Right cardiac atrium (tissue), 5 donors: ENCODE results near the gene KSR1. TPM values are rescaled to one million over a fixed set of nuclear protein-coding genes. Genes with fewer than 3 reads are reported as not detected.

Experiments
- ATAC-seq, 2 donors: fragments of 200-7000 bp; cut with Tn5 transposase; one replicate each; pipeline versions ENCODE4 v1.8.0 to v1.9.1; 2020; ENCODE audit warnings: moderate library complexity in 2 of 2, mild to moderate bottlenecking in 1 of 2
- DNase-seq, 3 donors: peaks; one replicate each; pipeline ENCODE4 v3.0.0-alpha.2; 2020
- H3K27ac ChIP-seq: one replicate; pipeline ENCODE4 v1.5.1; 2013; ENCODE audit warnings: mild to moderate bottlenecking, low read length, control low read depth, moderate library complexity
- H3K27me3 ChIP-seq: one replicate; pipeline ENCODE4 v1.6.1; 2013; ENCODE audit not compliant: control insufficient read depth, insufficient read depth
- H3K4me1 ChIP-seq: one replicate; pipeline ENCODE4 v1.6.1; 2013; ENCODE audit warnings: low read length; ENCODE audit not compliant: control insufficient read depth, insufficient read depth
- H3K4me3 ChIP-seq: one replicate; pipeline ENCODE4 v1.5.1; 2013; ENCODE audit warnings: low read length, control low read depth
- H3K9me3 ChIP-seq: one replicate; pipeline ENCODE4 v1.6.1; 2013; ENCODE audit warnings: low read length; ENCODE audit not compliant: control insufficient read depth
- WGBS: extraction: QIAGEN DNeasy Blood & Tissue Kit; methylation state at CpG from one replicate; pipeline ENCODE4 v1.1.7; 2013; 5-methylcytosine and 5-hydroxymethylcytosine counted together
- intact Hi-C, 4 donors: fragments of 100-400 bp; cut with DNase I; formaldehyde crosslinking; loops; one replicate each; pipeline versions ENCODE4 v1.11.0 to v1.14.0; 2022 to 2023
- polyA plus RNA-seq: library from polyadenylated mRNA; stranded (reverse); fragments of 200-250 nt; gene quantifications from one replicate; pipeline ENCODE4 v1.2.3, GENCODE V29; 2013
- total RNA-seq, 4 donors: library from RNA; stranded (reverse); fragmentation: NEBNext Ultra II Directional; extraction: Animal tissue kit (Norgen Biotek cat#: 25700); gene quantifications; one replicate each; pipeline ENCODE4 v1.2.1, GENCODE V29; 2021
- donor health status: healthy with polysubstance abuse.
- donor health status: DM: no; HTN: yes; CAD: no.
- donor health status: DM: no; HTN: no; CAD: no.
- donor health status: DM: no; HTN: yes; CAD: no; lungs with severe emphysema.
- donor health status: DM: yes; HTN: yes; CAD: no.

Gene KSR1
- total and polyA plus RNA-seq, 5 donors = 8.7 to 22.7 (median 13.1) TPM

DNA sequence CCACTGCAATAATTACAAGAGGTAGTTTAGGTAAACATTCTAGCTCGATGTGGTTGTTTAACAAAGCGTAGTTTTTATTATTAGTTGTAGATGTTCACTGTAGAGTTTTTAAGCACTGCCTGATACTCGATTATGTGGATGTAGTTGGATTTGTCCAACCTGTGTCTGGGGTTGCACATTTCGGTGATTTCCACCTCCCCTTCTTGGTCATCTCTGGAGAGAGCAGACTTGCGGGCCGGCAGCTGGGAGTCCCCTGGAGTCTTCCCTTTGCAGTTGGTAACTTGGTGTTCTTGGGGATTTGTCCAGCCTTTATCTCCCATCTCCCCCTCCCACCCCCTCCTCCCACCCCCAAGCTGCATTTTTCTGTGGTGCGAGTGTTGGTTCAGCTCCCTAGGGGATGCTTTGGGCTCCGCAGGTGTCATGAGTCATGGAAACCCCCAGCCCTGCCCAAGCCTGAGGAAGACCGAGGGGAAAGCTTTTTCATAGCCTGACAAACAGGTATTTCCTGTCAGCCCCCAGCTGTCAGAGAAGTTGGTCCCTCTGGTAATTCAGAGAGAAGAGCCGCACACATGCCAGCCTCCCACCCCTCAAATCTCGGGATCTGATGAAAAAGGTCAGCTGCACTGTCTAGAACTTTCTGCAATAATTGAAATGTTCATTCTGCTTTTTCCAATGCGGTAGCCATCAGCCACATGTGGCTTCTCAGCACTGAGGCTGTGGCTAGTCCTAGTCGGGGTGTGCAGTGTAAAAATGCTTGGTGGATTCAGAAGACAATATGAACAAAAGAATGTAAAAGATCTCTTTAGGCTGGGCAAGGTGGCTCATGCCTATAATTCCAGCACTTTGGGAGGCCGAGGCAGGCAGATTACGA, 50.3 kb downstream of the KSR1 start:
- 81% methylated on average over 15 of the region's 15 CpGs for WGBS
- Histone ChIP-seq H3K9me3 (no peaks in the 10 kb centered on the region), H3K27ac (no peak overlapping the region), H3K4me3 (no peak overlapping the region), H3K4me1 (peaks cover 3% of the 10 kb centered on the region), H3K27me3 (no peaks in the 10 kb centered on the region)
- ATAC-seq (no peak), DNase-seq (no peak)
- intact Hi-C loops = no loop called here

DNA sequence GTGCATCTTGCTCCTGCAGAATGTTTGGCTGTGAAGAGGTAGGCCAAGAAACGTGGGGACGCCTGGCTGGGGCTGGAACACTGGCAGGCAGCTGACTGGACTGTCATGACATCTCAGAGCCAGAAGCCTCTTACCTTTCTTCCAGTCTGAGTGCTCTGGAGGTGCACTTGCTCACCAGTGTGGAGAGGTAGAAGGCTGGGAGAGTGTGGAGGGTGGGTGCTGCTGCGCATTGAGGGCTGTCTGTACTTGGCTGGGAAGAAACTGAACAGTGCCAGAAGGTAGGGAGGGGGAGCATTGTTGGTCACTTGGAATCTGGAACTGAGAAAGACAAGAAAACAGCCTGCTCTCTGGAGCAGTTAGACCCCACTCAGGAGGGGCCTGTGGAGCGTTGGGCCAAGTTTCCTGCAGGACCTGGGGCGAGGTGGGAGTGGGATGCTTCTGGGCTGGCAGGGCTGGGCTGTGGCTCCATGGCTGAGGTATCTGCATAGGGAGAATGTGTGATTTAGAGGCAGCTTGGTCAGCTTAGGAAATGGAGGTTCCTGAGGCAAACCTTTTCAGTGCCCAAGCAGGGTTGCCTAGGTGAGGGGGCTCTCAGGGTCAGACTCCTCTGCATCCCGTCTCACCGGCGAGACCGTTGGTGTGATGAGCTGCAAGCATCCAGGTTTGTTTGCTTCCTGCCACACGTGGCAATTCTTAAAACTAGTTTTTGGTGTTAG, 55.1 kb downstream of the KSR1 start:
- Histone ChIP-seq H3K4me1 (no peaks in the 10 kb centered on the region), H3K27me3 (no peaks in the 10 kb centered on the region), H3K4me3 (no peak overlapping the region), H3K9me3 (no peaks in the 10 kb centered on the region), H3K27ac (no peak overlapping the region)
- 78% methylated on average over 10 of the region's 10 CpGs for WGBS
- ATAC-seq (peak; percentile 42 to 62), DNase-seq (no peak)
- intact Hi-C loops = no loop called here

DNA sequence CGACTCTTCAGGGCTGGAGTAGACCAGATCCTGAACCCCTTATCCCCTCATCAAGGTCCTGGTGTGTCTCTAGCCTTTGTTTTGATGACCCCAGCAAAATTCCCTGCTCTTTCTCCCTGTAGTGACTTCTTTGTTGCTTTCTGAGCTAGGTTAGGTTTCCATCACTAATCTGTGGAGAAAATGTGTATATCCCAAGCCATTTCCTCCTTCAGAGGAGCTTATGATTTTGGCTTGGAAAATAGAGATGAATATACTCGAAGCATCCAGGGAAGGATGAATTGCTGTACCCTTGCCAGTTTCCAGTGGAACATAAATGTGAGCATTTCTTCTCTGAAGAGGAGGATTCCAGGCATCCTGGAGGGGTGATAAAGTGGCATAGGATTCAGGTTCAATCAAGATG, 55.8 kb downstream of the KSR1 start:
- no peak overlapping the region for H3K27ac ChIP-seq
- H3K4me3 ChIP-seq = no peak overlapping the region
- intact Hi-C loops = no loop called here
- H3K4me1 ChIP-seq = no peaks in the 10 kb centered on the region
- H3K27me3 ChIP-seq = no peaks in the 10 kb centered on the region
- DNase-seq (no peak), ATAC-seq (no peak)
- H3K9me3 ChIP-seq = no peaks in the 10 kb centered on the region
- WGBS = 53% methylated on average over 2 of the region's 2 CpGs

DNA sequence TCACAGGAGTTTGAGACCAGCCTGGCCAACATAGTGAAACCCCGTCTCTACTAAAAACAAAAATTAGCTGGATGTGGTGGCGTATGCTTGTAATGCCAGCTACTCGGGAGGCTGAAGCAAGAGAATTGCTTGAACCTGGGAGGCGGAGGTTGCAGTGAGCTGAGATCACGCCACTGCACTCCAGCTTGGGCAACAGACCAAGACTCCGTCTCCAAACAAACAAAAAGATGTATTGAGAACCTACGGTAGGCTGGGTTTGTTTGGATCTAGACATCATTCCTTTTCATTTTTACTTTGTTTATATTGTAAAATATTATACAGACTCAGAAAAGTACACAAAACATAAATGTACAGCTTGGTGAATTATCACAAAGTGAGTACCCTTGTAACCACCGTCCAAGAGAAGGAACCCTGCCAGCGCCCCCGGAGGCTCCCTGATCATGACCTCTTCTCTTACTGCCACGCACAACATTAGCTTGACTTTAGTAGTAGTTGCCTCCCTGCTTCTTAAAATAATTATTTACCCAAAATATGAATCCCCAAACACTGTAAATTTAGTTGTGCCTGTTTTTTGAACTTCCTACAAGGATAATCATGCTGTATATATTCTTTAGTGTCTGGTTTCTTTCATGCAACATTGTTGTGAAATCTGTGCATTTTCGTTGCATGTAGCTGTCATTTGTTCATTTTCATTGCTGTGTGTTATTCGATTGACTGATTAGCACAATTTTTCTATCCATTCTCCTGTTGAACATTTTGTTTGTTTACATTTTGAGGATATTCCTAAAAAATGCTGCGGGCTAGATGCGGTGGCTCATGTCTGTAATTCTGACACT, 56.5 kb downstream of the KSR1 start:
- intact Hi-C loops = no loop called here
- H3K27ac ChIP-seq = no peak overlapping the region
- DNase-seq (no peak), ATAC-seq (no peak)
- WGBS = 87% methylated on average over 15 of the region's 15 CpGs
- H3K4me1 ChIP-seq = no peaks in the 10 kb centered on the region
- no peaks in the 10 kb centered on the region for H3K9me3 ChIP-seq
- H3K4me3 ChIP-seq = no peak overlapping the region
- no peaks in the 10 kb centered on the region for H3K27me3 ChIP-seq

DNA sequence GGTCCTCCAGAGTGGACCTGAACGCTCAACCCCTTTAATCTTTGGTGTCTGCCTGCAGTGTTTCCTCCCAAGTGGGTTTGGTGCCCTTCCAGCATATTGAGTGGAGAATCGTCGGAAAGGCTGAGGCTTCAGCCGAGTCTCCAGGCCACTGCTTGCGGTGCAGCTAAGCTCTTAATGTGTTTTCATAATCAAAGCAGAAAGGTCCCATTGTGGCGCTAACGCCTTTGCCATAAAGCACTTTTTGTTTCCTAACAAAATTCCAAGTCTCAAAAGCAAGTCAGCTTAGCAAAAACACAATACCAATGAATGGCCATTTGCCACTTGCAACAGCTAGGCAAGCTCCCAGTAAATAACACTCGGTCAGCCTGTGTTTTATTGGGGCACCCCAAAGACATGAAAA, 57.6 kb downstream of the KSR1 start:
- Histone ChIP-seq H3K9me3 (no peaks in the 10 kb centered on the region), H3K4me3 (no peak overlapping the region), H3K27ac (no peak overlapping the region), H3K4me1 (no peaks in the 10 kb centered on the region), H3K27me3 (no peaks in the 10 kb centered on the region)
- 77% methylated on average over 8 of the region's 8 CpGs for WGBS
- intact Hi-C loops = no loop called here
- no peak for ATAC-seq
- DNase-seq = no peak

DNA sequence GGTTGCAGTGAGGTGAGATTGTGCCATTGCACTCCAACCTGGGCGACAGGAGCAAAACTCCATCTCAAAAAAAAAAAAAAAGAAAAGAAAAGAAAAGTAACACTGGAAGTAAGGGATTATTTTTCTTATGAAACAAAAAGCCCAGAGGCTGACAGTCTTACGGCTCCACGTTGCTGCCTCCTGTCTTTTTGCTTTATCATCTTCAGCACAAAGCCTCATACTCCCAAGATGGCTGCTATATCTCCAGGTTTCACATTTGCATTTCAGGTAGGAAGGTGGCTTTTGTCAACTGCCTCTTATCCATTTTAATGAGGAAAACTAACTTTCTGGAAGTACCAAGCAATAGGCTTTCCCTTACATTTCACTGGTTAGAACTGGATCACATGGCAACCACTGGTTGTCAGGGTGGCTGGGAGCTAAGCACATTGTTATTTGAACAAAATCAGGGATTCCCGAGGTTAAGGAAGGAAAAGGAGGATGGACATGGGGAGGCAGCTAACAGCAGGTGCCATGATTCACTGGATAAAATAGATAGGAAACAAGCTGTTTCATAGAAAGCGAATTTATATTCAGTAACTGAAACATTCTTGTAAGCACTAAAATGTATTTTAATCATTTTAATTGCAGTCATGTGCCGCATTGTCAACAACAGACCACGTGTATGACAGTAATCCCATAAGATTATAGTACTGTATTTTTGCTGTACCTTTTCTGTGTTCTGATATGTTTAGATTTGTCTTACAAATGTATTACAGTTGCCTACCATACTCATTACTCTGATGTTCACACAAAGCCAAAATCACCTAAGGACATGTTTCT, 58.6 kb downstream of the KSR1 start:
- WGBS = 91% methylated on average over 7 of the region's 7 CpGs
- Histone ChIP-seq H3K27me3 (no peaks in the 10 kb centered on the region), H3K27ac (no peak overlapping the region), H3K4me3 (no peak overlapping the region), H3K9me3 (no peaks in the 10 kb centered on the region), H3K4me1 (no peaks in the 10 kb centered on the region)
- ATAC-seq (no peak), DNase-seq (no peak)
- intact Hi-C loops = no loop called here

DNA sequence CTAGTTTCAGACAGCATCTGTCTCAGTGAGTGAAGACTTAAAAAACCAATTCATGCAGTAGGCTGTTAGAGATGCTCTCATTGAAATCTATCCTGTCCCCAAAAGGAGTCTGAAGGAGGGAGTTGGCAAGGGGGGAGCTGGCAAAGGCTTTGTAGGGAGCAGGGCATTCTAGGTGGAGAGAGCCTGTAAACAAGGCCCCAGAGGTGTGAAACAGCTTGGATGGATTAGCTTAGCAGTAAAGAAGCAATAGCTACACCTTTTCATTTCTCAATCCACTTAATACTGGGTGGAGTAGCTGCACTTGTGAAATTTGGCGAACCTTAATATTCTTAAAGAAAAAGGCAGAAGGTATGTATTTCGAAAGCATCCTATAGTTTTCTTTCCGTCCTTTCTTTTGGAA, 61.8 kb downstream of the KSR1 start:
- H3K9me3 ChIP-seq = no peaks in the 10 kb centered on the region
- DNase-seq (no peak), ATAC-seq (no peak)
- WGBS = 96% methylated on average over 3 of the region's 3 CpGs
- H3K27me3 ChIP-seq = no peaks in the 10 kb centered on the region
- intact Hi-C loops = no loop called here
- H3K4me1 ChIP-seq = peaks cover 5% of the 10 kb centered on the region
- no peak overlapping the region for H3K27ac ChIP-seq
- no peak overlapping the region for H3K4me3 ChIP-seq

DNA sequence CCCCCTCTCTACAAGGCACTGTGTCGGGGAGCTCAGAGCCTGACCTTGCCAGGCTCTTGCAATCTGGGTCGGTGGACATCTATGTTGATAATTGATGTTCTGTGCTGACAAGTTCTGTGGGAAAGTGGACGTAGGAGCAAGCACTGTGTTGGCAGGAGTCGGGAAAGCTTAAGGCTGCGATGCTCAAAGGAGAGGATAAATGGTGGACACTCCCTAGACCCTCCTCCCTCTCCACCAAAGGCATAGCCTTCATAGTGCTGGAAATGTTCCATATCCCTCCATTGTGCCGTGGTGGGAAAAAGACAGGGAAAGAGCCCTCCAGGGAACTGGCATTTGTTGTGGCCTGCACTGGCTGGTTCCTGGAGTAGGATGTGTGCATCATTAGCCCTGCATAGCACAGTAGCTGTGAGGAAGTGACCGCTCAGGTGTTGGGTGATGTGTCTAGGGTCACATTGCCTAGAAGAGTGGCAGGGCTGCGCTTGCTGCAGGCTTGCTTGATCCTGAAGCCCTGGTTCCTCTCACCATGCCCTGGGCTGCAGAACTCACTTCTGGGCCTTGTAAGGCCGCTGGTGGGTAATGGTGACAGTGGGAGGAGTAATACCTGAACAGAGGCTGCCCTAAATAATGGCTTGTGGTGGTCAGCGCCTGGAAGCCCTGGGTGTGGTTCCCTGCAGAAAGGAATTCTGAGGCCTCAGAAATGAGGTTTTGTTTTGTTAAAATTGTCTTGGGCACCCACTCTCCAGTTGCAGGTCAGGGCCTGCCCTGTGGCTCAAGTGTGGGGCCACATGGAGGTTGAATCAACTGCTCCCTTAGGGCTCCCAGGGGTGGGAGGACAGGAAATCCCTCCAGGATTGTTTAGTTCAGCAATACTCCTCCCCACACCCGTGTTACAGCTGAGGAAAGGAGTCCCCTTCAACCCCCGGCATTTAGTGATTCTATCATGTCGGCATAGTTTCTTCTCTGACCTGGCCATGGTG, 62.6 kb downstream of the KSR1 start:
- no peak overlapping the region for H3K27ac ChIP-seq
- H3K4me3 ChIP-seq = no peak overlapping the region
- no peaks in the 10 kb centered on the region for H3K27me3 ChIP-seq
- 77% methylated on average over 13 of the region's 13 CpGs for WGBS
- H3K9me3 ChIP-seq = no peaks in the 10 kb centered on the region
- DNase-seq (no peak), ATAC-seq (no peak)
- peaks cover 5% of the 10 kb centered on the region for H3K4me1 ChIP-seq
- intact Hi-C loops = no loop called here

DNA sequence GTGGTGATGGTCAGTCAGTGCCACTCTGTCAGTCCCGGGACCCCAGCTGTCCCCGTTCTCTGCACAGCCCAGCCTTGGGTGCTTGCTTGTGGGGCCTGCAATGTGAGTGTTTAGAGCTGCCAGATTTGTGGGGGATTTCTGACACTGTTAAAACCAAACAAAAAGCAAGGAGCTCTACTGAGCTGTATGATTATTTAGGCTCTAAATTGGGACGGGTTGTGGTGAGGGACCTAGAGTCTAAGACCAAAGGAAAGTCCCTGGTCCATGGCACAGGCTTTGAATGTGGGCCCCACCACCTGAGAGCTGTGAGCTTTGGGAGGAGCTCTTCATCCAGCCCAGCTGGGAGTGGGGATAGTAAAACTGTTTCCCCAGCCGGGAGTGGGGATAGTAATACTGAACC, 63.3 kb downstream of the KSR1 start:
- intact Hi-C loops = no loop called here
- Histone ChIP-seq H3K4me3 (no peak overlapping the region), H3K27me3 (no peaks in the 10 kb centered on the region), H3K4me1 (peaks cover 5% of the 10 kb centered on the region), H3K27ac (no peak overlapping the region), H3K9me3 (no peaks in the 10 kb centered on the region)
- DNase-seq (no peak), ATAC-seq (no peak)
- 78% methylated on average over 4 of the region's 4 CpGs for WGBS
